Measurements from ENCODE around the gene KDM4C. TPM values are rescaled to one million over a fixed set of nuclear protein-coding genes. Genes with fewer than 3 reads are reported as not detected.

The KDM4C gene
- total and polyA plus RNA-seq, 2 of the 8 experiments (the other 6 are each of a cell fraction or from before 2014, with no cell fraction given), result 13.0 to 26.1 TPM

DNA sequence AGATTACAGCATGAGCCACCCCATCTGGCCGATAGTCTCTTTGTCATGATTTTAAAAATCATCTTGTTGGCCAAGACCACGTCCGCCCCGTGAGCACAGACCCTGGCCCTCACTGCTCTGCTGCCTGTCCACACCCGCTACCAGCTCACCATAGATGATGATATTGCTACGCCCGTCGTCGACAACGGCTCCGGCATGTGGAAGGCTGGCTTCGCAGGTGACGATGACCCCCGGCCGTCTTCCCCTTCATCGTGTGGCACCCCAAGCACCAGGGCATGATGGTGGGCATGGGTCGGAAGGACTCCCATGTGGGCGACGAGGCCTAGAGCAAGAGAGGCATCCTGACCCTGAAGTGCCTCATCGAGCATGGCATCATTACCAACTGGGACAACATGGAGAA, 76.5 kb downstream of the KDM4C start:
- ChIA-PET POLR2A (ENCODE audit: partially characterized antibody) (no interaction called here), CTCF (ENCODE audit: partially characterized antibody) (interaction anchor here (1.0 to 2.3 kb wide), 3 partner anchors 10 to 21 kb away, joined by 5 to 8 read pairs (median 8); no protein-coding TSS in a partner anchor)
- Histone ChIP-seq H2AFZ (ENCODE audit: low read length) (no peak overlapping the region), H3K23ac (ENCODE audit: insufficient read length) (no peak overlapping the region), H4K8ac (ENCODE audit: extremely low read depth, insufficient read depth, low read length) (no peak overlapping the region), H3K4me3 (ENCODE audit: extremely low read depth in 1 of 4, insufficient read depth in 2 of 4, low read depth in 3 of 4, low read length in 4 of 4) (no peak overlapping the region), H3K79me2 (ENCODE audit: control insufficient read depth in 1 of 2, insufficient read depth in 2 of 2, low read length in 2 of 2) (no peaks in the 10 kb centered on the region), H3K27me3 (replicated peaks in 1 of 4; ENCODE audit: control insufficient read depth in 3 of 4, extremely low read depth in 1 of 4, insufficient read depth in 3 of 4, low read length in 3 of 4) (no peaks in the 10 kb centered on the region), H3K4me1 (replicated peaks in 1 of 4; ENCODE audit: control insufficient read depth in 3 of 4, insufficient read depth in 4 of 4, low read length in 3 of 4) (no peaks in the 10 kb centered on the region), H2BK15ac (ENCODE audit: low read length) (no peak overlapping the region), H3K9ac (replicated peaks in 1 of 4; ENCODE audit: extremely low read depth in 1 of 4, low read depth in 3 of 4, low read length in 3 of 4) (no peak overlapping the region), H3K18ac (ENCODE audit: extremely low read depth, low read length) (no peak overlapping the region), H2BK120ac (replicated peaks; ENCODE audit: low read depth, low read length) (no peak overlapping the region), H2BK5ac (ENCODE audit: low read depth, low read length) (no peak overlapping the region), H3K9me3 (ENCODE audit: insufficient read depth in 2 of 2, low read depth in 1 of 2, low read length in 1 of 2) (peaks cover 2 to 4% of the 10 kb centered on the region in 2 experiments; a peak in 2 of 4 replicates), H2BK20ac (ENCODE audit: low read length) (no peak overlapping the region), H3K27ac (ENCODE audit: low read depth, low read length) (no peak overlapping the region), H3K23me2 (ENCODE audit: low read depth, low read length) (no peaks in the 10 kb centered on the region), H2BK12ac (ENCODE audit: low read depth, low read length) (no peak overlapping the region), H2AK5ac (ENCODE audit: low read depth, low read length) (no peak overlapping the region), H4K5ac (ENCODE audit: insufficient read length, low read depth, low read length) (no peak overlapping the region), H3K56ac (replicated peaks; ENCODE audit: insufficient read length, low read depth, low read length) (no peak overlapping the region), H3K36me3 (ENCODE audit: control insufficient read depth in 2 of 4, insufficient read depth in 4 of 4, low read length in 3 of 4) (peaks cover 0 to 4% (median under 1%) of the 10 kb centered on the region in 4 experiments; a peak in 4 of 8 replicates), H3K79me1 (ENCODE audit: low read depth, low read length) (no peaks in the 10 kb centered on the region), H4K20me1 (replicated peaks in 1 of 2; ENCODE audit: control insufficient read depth in 1 of 2, insufficient read depth in 2 of 2, low read length in 2 of 2) (no peaks in the 10 kb centered on the region), H4K91ac (replicated peaks; ENCODE audit: insufficient read length, low read length) (no peak overlapping the region), H3K4ac (replicated peaks; ENCODE audit: insufficient read length, low read depth, low read length) (no peak overlapping the region), H3K4me2 (ENCODE audit: insufficient read depth in 1 of 2, low read depth in 2 of 2, low read length in 2 of 2) (no peak overlapping the region), H3K14ac (ENCODE audit: insufficient read length) (no peak overlapping the region)
- DNase-seq (ENCODE audit: low read depth in 1 of 2, low spot score in 2 of 2) (no peak), FAIRE-seq (no peak)
- 93% methylated on average over 20 of the region's 20 CpGs; no CpG with 5 or more reads in 1 of the 2 experiments for WGBS, 2 experiments (ENCODE audit: extremely low coverage in 1 of 2, insufficient coverage in 1 of 2, insufficient read length in 1 of 2, insufficient replicate concordance in 2 of 2, low coverage in 1 of 2, low lambda C conversion rate in 2 of 2, missing lambda C conversion rate in 1 of 2)
- TF ChIP-seq SP4 (IDR thresholded peaks at IDR 0.05; ENCODE audit: low read length) (no peak), ASH2L (IDR thresholded peaks at IDR 0.05; ENCODE audit: low read length) (no peak), CREB1 (IDR thresholded peaks at IDR 0.05) (no peak), CBX8 (IDR thresholded peaks at IDR 0.05; ENCODE audit: borderline replicate concordance, low read depth, low read length) (no peak), KDM1A (IDR thresholded peaks at IDR 0.05; ENCODE audit: borderline replicate concordance, low read length) (no peak), HDAC6 (IDR thresholded peaks at IDR 0.05; ENCODE audit: low read depth, low read length) (no peak), EZH2 (IDR thresholded peaks at IDR 0.05; ENCODE audit: low read depth, low read length, severe bottlenecking) (no peak), CBX5 (IDR thresholded peaks at IDR 0.05; ENCODE audit: low read depth, low read length) (no peak), BACH1 (IDR thresholded peaks at IDR 0.05; ENCODE audit: low read length) (no peak), PHF8 (conservative IDR thresholded peaks at IDR 0.05; ENCODE audit: low read depth, low read length) (no peak)
- TF ChIP-seq, protein P1, sequence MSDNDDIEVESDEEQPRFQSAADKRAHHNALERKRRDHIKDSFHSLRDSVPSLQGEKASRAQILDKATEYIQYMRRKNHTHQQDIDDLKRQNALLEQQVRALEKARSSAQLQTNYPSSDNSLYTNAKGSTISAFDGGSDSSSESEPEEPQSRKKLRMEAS (IDR thresholded peaks at IDR 0.05), result no peak

All from H1 (cell line).